ENCODE results near the gene GCHFR. TPM values are rescaled to one million over a fixed set of nuclear protein-coding genes. Genes with fewer than 3 reads are reported as not detected.
A peak's percentile ranks its signal among the peaks of the same experiment; 100 is the strongest.

GCHFR gene
- polyA plus RNA-seq, 3 donors: 19.1 to 46.7 (median 45.9) TPM

DNA sequence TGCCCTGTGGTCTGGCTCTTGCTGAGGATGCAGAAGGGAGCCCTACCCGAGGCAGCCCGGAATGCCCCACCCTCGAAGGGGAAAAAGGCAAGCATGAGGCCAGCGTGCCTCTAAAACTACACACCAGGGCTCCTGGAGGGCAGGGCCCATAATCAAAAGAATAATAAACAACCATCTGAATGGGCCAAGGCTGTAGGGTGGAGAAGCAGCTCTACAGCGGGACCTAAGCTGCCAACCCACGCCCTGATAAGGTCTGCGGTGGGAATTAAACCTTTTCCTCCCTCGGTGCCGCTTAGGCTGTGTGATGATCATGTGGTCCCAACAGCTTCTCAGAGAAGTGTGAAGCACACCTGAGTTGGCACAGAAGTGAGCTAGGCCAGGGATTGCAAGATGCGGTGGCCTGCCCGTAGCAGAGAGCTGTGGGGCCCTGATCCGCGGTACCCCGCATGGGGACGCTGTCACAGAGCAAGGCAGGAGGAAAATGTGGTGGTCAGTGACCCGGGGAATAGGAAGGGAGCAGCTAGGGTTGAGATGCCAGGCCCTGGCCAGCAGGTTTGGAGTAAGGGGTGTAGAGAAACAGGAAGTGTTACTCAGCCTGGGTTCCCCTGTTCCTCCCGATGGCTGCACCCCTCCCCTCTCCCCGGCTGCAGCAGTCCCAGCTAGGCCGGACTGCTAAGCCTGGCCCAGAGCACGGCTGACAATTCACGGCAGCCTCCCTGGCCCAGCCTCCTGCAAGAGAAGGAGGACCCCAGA, 4.8 kb downstream of the GCHFR start:
- Histone ChIP-seq H3K36me3 (replicated peaks in 1 of 2; ENCODE audit: control insufficient read depth in 1 of 2, insufficient read depth in 2 of 2, low read length in 2 of 2) (peaks cover 26 to 50% of the 10 kb centered on the region in 2 donors), H3K4me1 (ENCODE audit: control insufficient read depth in 1 of 2, insufficient read depth in 2 of 2, low read length in 2 of 2) (peaks cover 40 to 47% of the 10 kb centered on the region in 2 donors), H2AFZ (ENCODE audit: insufficient read depth, low read depth, low read length, poor library complexity, severe bottlenecking) (peak overlapping the region; percentile 70), H3K4me3 (replicated peaks in 1 of 3; ENCODE audit: low read depth in 2 of 3, low read length in 3 of 3) (peak overlapping the region; percentile 2 to 65 (median 4)), H3K4me2 (replicated peaks; ENCODE audit: extremely low read depth, low read length, poor library complexity, severe bottlenecking) (peak overlapping the region; percentile 78), H3K79me2 (ENCODE audit: insufficient read depth, low read length) (no peaks in the 10 kb centered on the region), H3K27ac (ENCODE audit: low read depth in 1 of 2, low read length in 2 of 2) (peak overlapping the region in 1 of 2 donors; percentile 61), H3K9ac (ENCODE audit: insufficient read depth, low read length, poor library complexity, severe bottlenecking) (peak overlapping the region; percentile 39), H4K20me1 (ENCODE audit: insufficient read depth, low read length) (no peaks in the 10 kb centered on the region), H3K27me3 (ENCODE audit: control insufficient read depth in 2 of 2, insufficient read depth in 2 of 2, low read length in 2 of 2) (no peaks in the 10 kb centered on the region), H3K9me3 (replicated peaks in 1 of 2; ENCODE audit: control insufficient read depth in 1 of 2, insufficient read depth in 1 of 2, low read length in 2 of 2) (no peaks in the 10 kb centered on the region)
- peaks cover 41% of the 10 kb centered on the region for H3K4me1 Mint-ChIP-seq
- H3K27me3 Mint-ChIP-seq (ENCODE audit: low read depth in 3 of 3): peaks cover 0 to 3% (median 2%) of the 10 kb centered on the region in 3 donors
- peak; percentile 57 to 73 (median 66) for DNase-seq
- H3K9me3 Mint-ChIP-seq: no peaks in the 10 kb centered on the region
- H3K27ac Mint-ChIP-seq: peak overlapping the region in 5 of 7 donors; percentile 31 to 86 (median 71)
- intact Hi-C loops (cut with micrococcal nuclease): loop anchor here in 1 of 2 donors (10.0 kb wide), 1 partner anchor 74 kb away; the partner anchor contains the start of gene RAD51
- H3K36me3 Mint-ChIP-seq: peaks cover 35 to 54% of the 10 kb centered on the region in 2 donors
- H3K4me3 Mint-ChIP-seq: peak overlapping the region; percentile 61 to 75
- WGBS (ENCODE audit: insufficient coverage): 46% methylated on average over 18 of the region's 21 CpGs
- TF ChIP-seq, protein P1, sequence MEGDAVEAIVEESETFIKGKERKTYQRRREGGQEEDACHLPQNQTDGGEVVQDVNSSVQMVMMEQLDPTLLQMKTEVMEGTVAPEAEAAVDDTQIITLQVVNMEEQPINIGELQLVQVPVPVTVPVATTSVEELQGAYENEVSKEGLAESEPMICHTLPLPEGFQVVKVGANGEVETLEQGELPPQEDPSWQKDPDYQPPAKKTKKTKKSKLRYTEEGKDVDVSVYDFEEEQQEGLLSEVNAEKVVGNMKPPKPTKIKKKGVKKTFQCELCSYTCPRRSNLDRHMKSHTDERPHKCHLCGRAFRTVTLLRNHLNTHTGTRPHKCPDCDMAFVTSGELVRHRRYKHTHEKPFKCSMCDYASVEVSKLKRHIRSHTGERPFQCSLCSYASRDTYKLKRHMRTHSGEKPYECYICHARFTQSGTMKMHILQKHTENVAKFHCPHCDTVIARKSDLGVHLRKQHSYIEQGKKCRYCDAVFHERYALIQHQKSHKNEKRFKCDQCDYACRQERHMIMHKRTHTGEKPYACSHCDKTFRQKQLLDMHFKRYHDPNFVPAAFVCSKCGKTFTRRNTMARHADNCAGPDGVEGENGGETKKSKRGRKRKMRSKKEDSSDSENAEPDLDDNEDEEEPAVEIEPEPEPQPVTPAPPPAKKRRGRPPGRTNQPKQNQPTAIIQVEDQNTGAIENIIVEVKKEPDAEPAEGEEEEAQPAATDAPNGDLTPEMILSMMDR (IDR thresholded peaks at IDR 0.05): no peak

DNA sequence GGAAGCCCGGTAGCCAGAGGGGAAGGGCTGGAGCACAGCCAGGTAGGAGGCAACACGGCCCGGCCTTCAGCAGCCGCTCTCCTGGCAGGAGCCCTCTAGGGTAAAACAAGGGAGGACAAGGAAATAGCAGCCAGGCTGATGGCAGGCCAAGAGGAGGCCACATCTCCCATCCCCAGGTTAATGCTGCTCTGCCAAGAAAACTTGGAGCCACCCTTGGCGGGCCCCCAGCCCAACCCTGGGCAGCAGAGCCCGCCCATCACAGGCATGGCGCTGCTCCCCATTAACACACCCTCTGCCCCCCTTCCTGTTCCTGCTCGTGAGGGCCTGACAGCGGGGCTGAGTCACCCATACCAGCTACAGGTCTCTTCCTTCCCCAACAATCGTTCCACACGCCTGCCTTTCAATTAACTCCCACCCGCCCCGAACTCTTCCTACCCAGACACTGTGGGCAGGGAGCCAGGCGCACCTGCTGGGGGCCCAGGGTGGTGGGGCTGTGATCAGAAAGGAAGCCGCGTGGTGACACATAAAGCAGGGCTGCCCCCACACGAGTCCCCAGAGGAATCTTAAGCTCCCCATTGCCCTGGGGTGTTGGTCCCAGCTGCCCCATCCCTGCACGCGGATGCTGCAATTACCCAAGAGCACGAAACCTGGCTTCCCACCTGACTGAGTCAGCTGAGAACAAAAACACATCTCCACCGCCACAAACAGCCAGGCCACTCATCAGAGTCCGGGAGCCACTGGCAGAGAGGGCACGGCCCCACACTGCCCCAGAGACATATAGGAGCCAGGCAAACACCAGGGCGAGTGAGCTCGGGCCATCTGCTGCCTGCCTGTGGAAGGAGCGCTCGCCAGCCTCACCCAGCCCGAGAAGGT, 5.6 kb downstream of the GCHFR start, which contains the start of gene C15orf62:
C15orf62 (plus strand) TSS at position 707 of the 873 bp plus-strand sequence. CDS start 516 bp downstream, outside the sequence.
- H3K27me3 Mint-ChIP-seq (ENCODE audit: low read depth in 3 of 3): peaks cover 0 to 3% (median 2%) of the 10 kb centered on the region in 3 donors
- H3K36me3 Mint-ChIP-seq: peaks cover 39 to 62% of the 10 kb centered on the region in 2 donors
- Histone ChIP-seq H2AFZ (ENCODE audit: insufficient read depth, low read depth, low read length, poor library complexity, severe bottlenecking) (peak within 1 kb of the TSS; percentile 70), H3K4me2 (replicated peaks; ENCODE audit: extremely low read depth, low read length, poor library complexity, severe bottlenecking) (peak within 1 kb of the TSS; percentile 78), H3K27me3 (ENCODE audit: control insufficient read depth in 2 of 2, insufficient read depth in 2 of 2, low read length in 2 of 2) (no peaks in the 10 kb centered on the region), H3K4me1 (ENCODE audit: control insufficient read depth in 1 of 2, insufficient read depth in 2 of 2, low read length in 2 of 2) (peaks cover 34 to 39% of the 10 kb centered on the region in 2 donors), H3K4me3 (replicated peaks in 1 of 3; ENCODE audit: low read depth in 2 of 3, low read length in 3 of 3) (peak within 1 kb of the TSS; percentile 2 to 65 (median 4)), H3K36me3 (replicated peaks in 1 of 2; ENCODE audit: control insufficient read depth in 1 of 2, insufficient read depth in 2 of 2, low read length in 2 of 2) (peaks cover 34 to 58% of the 10 kb centered on the region in 2 donors), H4K20me1 (ENCODE audit: insufficient read depth, low read length) (no peaks in the 10 kb centered on the region), H3K27ac (ENCODE audit: low read depth in 1 of 2, low read length in 2 of 2) (peak within 1 kb of the TSS; percentile 8 to 61), H3K9me3 (replicated peaks in 1 of 2; ENCODE audit: control insufficient read depth in 1 of 2, insufficient read depth in 1 of 2, low read length in 2 of 2) (no peaks in the 10 kb centered on the region), H3K79me2 (ENCODE audit: insufficient read depth, low read length) (no peaks in the 10 kb centered on the region), H3K9ac (ENCODE audit: insufficient read depth, low read length, poor library complexity, severe bottlenecking) (peak within 1 kb of the TSS; percentile 39)
- TF ChIP-seq, protein P1 (IDR thresholded peaks at IDR 0.05): no peak
- 7% methylated on average over 25 of the region's 28 CpGs for WGBS (ENCODE audit: insufficient coverage)
- peak within 1 kb of the TSS; percentile 60 to 92 (median 80) for H3K27ac Mint-ChIP-seq
- intact Hi-C loops (cut with micrococcal nuclease): loop anchor here in 1 of 2 donors (10.0 kb wide), 1 partner anchor 75 kb away; the partner anchor contains the start of gene RAD51
- peak within 1 kb of the TSS; percentile 61 to 75 for H3K4me3 Mint-ChIP-seq
- no peaks in the 10 kb centered on the region for H3K9me3 Mint-ChIP-seq
- peak; percentile 59 to 72 (median 62) for DNase-seq
- peaks cover 38% of the 10 kb centered on the region for H3K4me1 Mint-ChIP-seq
